NCI-H1694 (cell line): ENCODE measurements around the gene BOK.
"Not testable (repeated sequence)": the region's sequence is repeated elsewhere in the genome, so short reads cannot be mapped to it uniquely, and the experiment has no call there.

Source experiments
- DNase-seq: peaks from one replicate; lab custom pipeline; 2025; lab: John Stamatoyannopoulos, UW

The BOK gene

GRCh38 chr2:241556746-241557145, 1.8 kb upstream of the BOK start:
- DNase-seq = no peak

DNA sequence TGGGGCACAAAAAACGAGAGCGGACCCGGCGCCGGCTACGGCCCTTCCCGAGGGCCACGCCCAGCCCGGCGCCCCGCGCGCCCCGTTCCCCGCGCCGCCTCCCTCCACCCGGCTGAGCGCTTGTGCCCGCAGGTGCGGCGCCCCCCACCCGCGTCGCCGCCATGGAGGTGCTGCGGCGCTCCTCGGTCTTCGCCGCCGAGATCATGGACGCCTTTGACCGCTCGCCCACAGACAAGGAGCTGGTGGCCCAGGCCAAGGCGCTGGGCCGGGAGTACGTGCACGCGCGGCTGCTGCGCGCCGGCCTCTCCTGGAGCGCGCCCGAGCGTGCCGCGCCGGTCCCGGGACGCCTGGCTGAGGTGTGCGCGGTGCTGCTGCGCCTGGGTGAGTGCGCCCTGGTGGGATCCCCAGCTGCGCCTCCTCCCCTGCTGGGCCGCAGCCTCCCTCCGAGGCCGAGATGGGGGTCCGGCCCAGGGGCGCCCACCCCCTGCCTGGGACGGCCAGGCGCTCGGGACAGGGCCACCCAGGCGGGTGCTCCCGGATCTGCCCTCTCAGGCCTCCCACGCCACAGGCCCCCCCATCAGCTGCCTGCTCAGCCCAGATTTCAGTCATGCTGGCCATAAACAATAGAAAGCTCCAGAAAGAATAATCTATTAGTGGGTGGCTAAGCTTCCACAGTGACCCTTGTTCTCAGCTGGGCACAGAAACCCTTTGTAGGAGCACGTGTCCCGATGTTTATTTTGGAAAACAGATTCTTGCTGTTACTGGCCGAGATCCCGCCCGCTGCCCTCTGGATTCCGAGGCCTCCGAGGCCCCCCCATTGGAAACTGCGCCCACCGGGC, 997 bp downstream of the BOK start:
- DNase-seq = no peak

DNA sequence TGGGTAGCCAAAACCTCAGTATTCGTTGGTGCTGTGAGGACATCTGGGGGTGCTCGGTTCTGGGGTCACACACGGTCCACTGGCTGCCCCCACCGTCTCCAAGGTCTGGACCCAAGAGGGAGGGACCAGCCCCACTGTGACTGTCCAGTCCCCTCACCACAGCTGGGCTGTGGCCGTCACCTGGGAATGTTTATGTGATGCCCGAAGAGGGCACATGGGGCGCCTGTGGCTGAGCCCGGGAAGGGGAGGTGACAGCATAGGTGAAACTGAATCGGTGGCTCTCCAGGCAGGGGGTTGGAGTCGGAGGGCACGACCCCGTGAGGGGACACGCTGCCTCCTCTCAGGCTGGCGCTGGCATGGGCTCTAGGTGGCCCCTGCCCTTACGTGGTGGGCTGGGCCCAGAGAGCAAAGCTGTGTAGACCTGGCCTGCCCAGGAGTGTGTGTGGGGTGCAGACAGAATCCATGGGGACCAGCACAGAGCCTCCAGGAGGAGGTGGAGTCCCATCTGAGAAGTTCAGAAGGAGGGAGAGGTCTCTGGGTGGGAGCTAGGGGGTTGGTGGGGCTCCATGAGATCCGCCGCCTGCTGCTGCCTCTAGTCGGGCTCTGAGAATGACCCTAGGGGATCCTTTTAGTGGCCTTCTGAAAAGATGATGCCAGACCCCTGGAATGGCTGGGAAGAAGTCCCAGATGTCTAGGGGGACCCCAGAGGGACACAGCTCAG, 1.8 kb downstream of the BOK start:
- DNase-seq = no peak

DNA sequence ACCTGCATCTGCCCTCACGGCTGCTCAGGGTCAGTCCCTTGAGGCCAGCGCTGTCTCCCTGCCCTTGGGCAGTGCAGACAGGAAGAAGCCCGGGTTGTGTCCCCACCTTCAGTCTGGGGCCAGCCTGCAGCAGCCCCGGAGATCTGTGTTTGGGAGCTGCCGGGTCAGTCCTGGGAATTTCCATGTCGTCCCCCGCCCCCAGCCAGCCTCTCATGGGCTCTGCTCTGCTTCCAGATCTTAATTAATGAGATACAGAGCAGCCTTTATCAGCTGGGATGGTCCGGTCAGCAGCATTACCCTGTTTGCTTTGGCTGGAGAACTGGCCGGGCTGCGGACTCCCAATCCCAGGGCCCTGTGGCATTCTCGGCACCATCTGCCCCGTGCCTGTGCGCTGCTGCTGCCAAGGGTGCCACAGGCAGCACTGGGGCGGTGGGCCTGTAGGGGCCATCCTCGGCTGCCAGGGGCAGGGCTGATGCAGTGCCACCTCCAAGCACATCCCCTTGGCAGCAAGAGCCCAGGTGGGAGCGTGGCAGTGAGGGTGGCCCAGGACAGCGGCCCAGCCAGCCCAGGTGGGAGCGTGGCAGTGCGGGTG, 2.4 kb downstream of the BOK start:
- DNase-seq = no peak

DNA sequence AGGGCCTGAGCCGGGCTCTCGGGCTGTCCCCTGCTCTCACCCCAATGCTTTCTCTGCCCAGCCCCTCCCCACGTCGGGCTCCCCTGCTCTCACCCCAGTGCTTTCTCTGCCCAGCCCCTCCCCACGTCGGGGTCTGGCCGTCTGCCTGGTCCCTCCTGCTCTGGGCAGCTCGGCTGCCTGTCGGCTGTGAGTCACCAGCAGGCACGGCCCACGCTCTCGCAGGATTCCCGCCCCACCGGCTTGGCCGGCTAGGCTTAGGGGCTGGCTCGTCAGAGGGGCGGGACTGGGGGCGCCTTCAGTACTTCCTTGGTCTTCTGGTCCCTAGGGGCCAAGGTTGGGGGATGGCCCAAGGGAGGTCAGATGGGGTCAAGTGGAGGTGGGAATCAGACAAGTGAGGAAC, 3.3 kb downstream of the BOK start:
- no peak for DNase-seq

- DNase-seq = no peak
Measured at GRCh38 chr2:241562269-241562891, 3.8 kb downstream of the BOK start.

GRCh38 chr2:241563031-241563507, 4.5 kb downstream of the BOK start:
- no peak for DNase-seq

- no peak for DNase-seq
Measured at GRCh38 chr2:241563571-241563980, 5.0 kb downstream of the BOK start.

GRCh38 chr2:241563981-241564595, 5.5 kb downstream of the BOK start:
- DNase-seq = no peak

DNA sequence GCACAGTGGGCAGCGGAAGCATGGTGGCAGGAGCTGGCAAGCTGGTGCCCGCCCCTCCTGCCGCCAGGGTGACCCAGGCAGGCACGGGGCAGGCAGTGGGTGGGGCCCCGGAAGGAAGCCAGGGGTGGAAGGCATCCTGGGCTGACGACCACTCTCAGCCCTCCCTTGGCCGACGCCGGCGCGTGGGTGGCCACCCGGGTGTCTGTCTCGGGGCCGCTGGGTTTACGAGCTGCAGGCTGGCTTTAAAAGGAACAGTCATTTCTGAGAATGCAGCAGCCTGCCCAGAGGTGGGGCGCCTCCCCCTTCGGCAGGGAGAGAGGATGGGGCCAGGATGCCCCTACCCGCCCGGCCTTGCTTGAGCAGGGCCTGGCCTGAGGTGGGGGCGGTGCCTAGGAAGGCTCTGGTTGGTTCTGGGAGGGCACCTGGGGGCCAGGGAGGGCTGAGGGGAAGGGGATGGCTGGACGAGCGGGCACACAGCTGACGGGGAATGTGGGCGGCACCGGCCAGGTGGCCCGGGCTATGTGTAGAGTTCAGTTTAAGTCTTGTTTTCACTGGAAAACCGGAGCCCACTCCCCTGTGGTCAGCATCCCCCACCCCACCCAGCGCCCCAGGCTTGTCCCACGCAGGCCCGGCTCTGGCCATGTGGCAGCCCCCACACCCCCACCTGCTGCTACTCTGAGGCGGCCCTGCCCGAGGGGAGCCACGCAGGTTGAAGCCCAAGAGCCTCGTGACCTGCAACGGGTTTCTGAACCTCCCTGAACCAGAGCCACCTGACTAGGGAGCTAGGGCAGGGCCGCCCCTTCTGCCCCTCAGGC, 6.3 kb downstream of the BOK start:
- DNase-seq = no peak

- no peak for DNase-seq
Measured at GRCh38 chr2:241565411-241565810, 6.9 kb downstream of the BOK start.

DNA sequence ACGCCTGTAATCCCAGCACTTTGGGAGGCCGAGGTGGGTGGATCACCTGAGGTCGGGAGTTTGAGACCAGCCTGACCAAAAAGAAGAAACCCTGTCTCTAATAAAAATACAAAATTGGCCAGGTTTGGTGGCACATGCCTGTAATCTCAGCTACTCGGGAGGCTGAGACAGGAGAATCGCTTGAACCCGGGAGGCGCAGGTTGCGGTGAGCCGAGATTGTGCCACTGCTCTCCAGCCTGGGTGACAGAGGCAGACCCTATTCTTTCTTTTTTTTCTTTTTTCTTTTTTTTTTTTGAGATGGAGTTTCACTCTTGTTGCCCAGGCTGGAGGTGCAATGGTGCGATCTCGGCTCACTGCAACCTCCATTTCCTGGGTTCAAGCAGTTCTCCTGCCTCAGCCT, 7.5 kb downstream of the BOK start:
- DNase-seq = not testable (repeated sequence)

GRCh38 chr2:241566468-241566867, 7.9 kb downstream of the BOK start:
- no peak for DNase-seq

GRCh38 chr2:241567266-241567665, 8.7 kb downstream of the BOK start:
- not testable (repeated sequence) for DNase-seq

- no peak for DNase-seq
Measured at GRCh38 chr2:241567776-241568175, 9.2 kb downstream of the BOK start.

DNA sequence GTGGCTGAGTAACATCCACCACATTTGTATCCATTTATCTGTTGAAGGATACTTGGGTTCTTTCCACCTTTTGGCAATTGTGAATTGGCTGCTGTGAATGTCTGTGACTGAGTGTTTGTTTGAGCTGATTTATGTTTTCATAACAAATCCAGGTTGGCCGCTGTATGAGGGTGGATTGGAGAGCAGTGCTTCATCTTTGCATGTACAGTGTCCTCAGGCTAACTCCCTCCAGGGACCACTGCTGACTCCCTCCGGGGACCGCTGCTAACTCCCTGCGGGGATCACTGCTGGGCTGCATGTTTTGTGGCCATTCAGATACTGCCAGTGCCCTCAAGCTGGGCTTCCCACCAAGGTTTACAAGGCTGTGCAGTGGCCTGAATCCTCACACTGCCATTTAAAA, 10.2 kb downstream of the BOK start:
- no peak for DNase-seq

GRCh38 chr2:241569831-241570281, 11.3 kb downstream of the BOK start:
- DNase-seq = no peak

GRCh38 chr2:241570961-241571581, 12.5 kb downstream of the BOK start:
- DNase-seq = no peak

DNA sequence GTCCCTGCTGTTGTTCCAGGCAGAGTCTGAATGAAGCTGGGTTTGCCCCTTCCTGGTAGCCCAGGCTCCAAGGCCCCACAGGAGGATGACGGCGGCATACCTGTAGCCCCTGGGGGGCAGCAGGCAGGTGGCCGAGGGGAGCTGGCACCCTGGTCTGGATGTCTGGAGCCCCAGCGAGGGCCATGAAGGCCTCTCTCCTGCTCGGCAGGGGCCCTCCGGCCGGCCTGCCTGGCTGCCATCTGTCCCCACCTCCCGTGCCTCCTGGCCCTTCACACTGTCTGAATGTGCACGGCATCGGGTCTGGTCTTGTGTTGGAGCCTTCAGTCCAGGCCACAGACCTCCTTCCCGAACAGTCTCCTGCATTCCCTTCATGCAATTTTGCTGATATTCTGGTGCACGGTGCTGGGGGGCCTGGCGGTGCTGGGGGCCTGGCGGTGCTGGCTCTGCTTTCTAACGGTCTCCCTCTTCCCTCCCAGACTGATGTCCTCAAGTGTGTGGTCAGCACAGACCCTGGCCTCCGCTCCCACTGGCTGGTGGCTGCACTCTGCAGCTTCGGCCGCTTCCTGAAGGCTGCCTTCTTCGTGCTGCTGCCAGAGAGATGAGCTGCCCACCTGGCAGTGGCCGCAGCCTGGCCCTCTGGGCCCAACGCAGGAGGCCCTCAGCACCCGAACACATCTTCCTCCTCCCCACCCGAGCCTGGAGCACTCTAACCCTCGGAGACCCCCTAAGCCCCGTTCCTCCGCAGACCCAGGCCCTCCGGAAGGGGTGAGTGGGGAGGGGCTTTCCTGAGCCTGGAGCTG, 13.5 kb downstream of the BOK start:
- DNase-seq = no peak
